Measurements from ENCODE around the gene PKDREJ.

- TF ChIP-seq CTCF (conservative IDR thresholded peaks at IDR 0.05; ENCODE audit: low read depth, low read length) (no peak), RAD21 (IDR thresholded peaks at IDR 0.05; ENCODE audit: low read length) (no peak), CHD1 (IDR thresholded peaks at IDR 0.05; ENCODE audit: low read depth, low read length) (no peak), ELK1 (IDR thresholded peaks at IDR 0.05; ENCODE audit: borderline replicate concordance, low read depth, low read length) (no peak), POLR2A (IDR thresholded peaks at IDR 0.05; ENCODE audit: low read depth, low read length) (no peak), SMC3 (IDR thresholded peaks at IDR 0.05; ENCODE audit: low read depth, low read length) (no peak), MXI1 (IDR thresholded peaks at IDR 0.05; ENCODE audit: borderline replicate concordance, low read depth, low read length) (no peak), CEBPB (IDR thresholded peaks at IDR 0.05; ENCODE audit: low read depth, low read length) (no peak), NFE2L2 (IDR thresholded peaks at IDR 0.05; ENCODE audit: low read depth, low read length) (no peak), USF2 (IDR thresholded peaks at IDR 0.05; ENCODE audit: low read depth, low read length) (no peak), RCOR1 (IDR thresholded peaks at IDR 0.05; ENCODE audit: insufficient replicate concordance, low read length) (no peak), MAFK (IDR thresholded peaks at IDR 0.05; ENCODE audit: low read depth, low read length) (no peak), BHLHE40 (IDR thresholded peaks at IDR 0.05; ENCODE audit: low read depth, low read length) (no peak)
These were observed 22.9 kb upstream of the PKDREJ start for GRCh38 chr22:46286006-46286405.
